ENCODE data around the gene OFD1.

GRCh38 chrX:13778916-13779315 is 44.4 kb downstream of the OFD1 start:
- no peak for TF ChIP-seq EZH2phosphoT487 (IDR thresholded peaks at IDR 0.05; ENCODE audit: low read length)
- TF ChIP-seq CTCF (IDR thresholded peaks at IDR 0.05; ENCODE audit: low read length): no peak
